Cardiac muscle cell (in vitro differentiated cells and primary cell): Measurements from ENCODE around the gene LEPR. TPM values are rescaled to one million over a fixed set of nuclear protein-coding genes. Genes with fewer than 3 reads are reported as not detected.

Source experiments
- DNase-seq, 2 donors: peaks; one replicate each; pipeline versions ENCODE4 v3.0.0 to v3.0.0-alpha.2; 2010 to 2017; ENCODE audit warnings: low read depth in 1 of 2, low spot score in 1 of 2
- H3K27ac ChIP-seq: fragments of 200-600 bp; sonication (generic); 2 replicates; pipeline ENCODE4 v1.5.1; 2016
- H3K27me3 ChIP-seq: fragments of 200-600 bp; sonication (generic); 2 replicates; pipeline ENCODE4 v1.6.0; 2016; ENCODE audit warnings: control low read depth
- H3K36me3 ChIP-seq: fragments of 200-600 bp; sonication (generic); 2 replicates; pipeline ENCODE4 v1.5.1; 2016; ENCODE audit warnings: control low read depth
- H3K4me1 ChIP-seq: fragments of 200-600 bp; sonication (generic); 2 replicates; pipeline ENCODE4 v1.8.1; 2017; ENCODE audit warnings: low read depth, mild to moderate bottlenecking, mixed run types
- H3K4me3 ChIP-seq: fragments of 200-600 bp; sonication (generic); 2 replicates; pipeline ENCODE4 v1.5.1; 2016; ENCODE audit warnings: mild to moderate bottlenecking
- H3K9me3 ChIP-seq: fragments of 200-600 bp; sonication (generic); 2 replicates; pipeline ENCODE4 v1.5.1; 2017; ENCODE audit warnings: low read depth, mild to moderate bottlenecking, control low read depth
- CTCF ChIP-seq: IDR thresholded peaks from 2 replicates; pipeline ENCODE4 v1.5.1; 2012; ENCODE audit warnings: low read depth, mild to moderate bottlenecking, low read length
- polyA plus RNA-seq: library from polyadenylated mRNA; unstranded; fragments of >200 nt; fragmentation: Nextera tagmentation; extraction: Ambion mirVana; gene quantifications from 2 replicates; pipeline ENCODE4 v1.2.1, GENCODE V29; 2016
- total RNA-seq: library from RNA; depleted of rRNA; stranded (reverse); fragments of >200 nt; gene quantifications from 2 replicates; pipeline ENCODE4 v1.2.3, GENCODE V29; 2016

LEPR gene
- total and polyA plus RNA-seq, 2 experiments from 2014 or later: 5.5 to 10.2 TPM

GRCh38 chr1:65386439-65386838, 34.0 kb upstream of the LEPR start:
- H3K36me3 ChIP-seq: peaks cover 83% of the 10 kb centered on the region

GRCh38 chr1:65387821-65388220, 32.6 kb upstream of the LEPR start:
- TF ChIP-seq CTCF: no peak
- DNase-seq: no peak
- peaks cover 83% of the 10 kb centered on the region for H3K36me3 ChIP-seq

More at GRCh38 chr1:65386439-65386838, 34.0 kb upstream of the LEPR start:
- Histone ChIP-seq H3K9me3 (no peaks in the 10 kb centered on the region), H3K27ac (no peak overlapping the region), H3K4me1 (no peaks in the 10 kb centered on the region), H3K4me3 (no peak overlapping the region), H3K27me3 (no peaks in the 10 kb centered on the region)
- TF ChIP-seq CTCF: no peak
- DNase-seq: no peak

GRCh38 chr1:65388908-65389695, 31.4 kb upstream of the LEPR start:
- Histone ChIP-seq H3K4me1 (no peaks in the 10 kb centered on the region), H3K4me3 (no peak overlapping the region), H3K27ac (no peak overlapping the region), H3K9me3 (no peaks in the 10 kb centered on the region), H3K36me3 (peaks cover 84% of the 10 kb centered on the region), H3K27me3 (no peaks in the 10 kb centered on the region)
- DNase-seq: no peak
- no peak for TF ChIP-seq CTCF

More at GRCh38 chr1:65387821-65388220, 32.6 kb upstream of the LEPR start:
- Histone ChIP-seq H3K27me3 (no peaks in the 10 kb centered on the region), H3K4me3 (no peak overlapping the region), H3K9me3 (no peaks in the 10 kb centered on the region), H3K27ac (no peak overlapping the region), H3K4me1 (no peaks in the 10 kb centered on the region)

- H3K4me3 ChIP-seq: no peak overlapping the region
- DNase-seq: no peak
- no peaks in the 10 kb centered on the region for H3K9me3 ChIP-seq
- H3K4me1 ChIP-seq: no peaks in the 10 kb centered on the region
- H3K27me3 ChIP-seq: no peaks in the 10 kb centered on the region
- no peak overlapping the region for H3K27ac ChIP-seq
- peaks cover 83% of the 10 kb centered on the region for H3K36me3 ChIP-seq
- TF ChIP-seq CTCF: no peak
These were observed 28.0 kb upstream of the LEPR start for GRCh38 chr1:65392497-65392896.

- H3K4me3 ChIP-seq: no peak overlapping the region
- no peak for TF ChIP-seq CTCF
- H3K4me1 ChIP-seq: no peaks in the 10 kb centered on the region
- H3K36me3 ChIP-seq: peaks cover 75% of the 10 kb centered on the region
- no peaks in the 10 kb centered on the region for H3K27me3 ChIP-seq
- H3K9me3 ChIP-seq: no peaks in the 10 kb centered on the region
- peak in 1 of 2 donors; percentile 10 for DNase-seq
- no peak overlapping the region for H3K27ac ChIP-seq
These were observed 27.1 kb upstream of the LEPR start for GRCh38 chr1:65393347-65393746.
